Motor neuron (in vitro differentiated cells): Measurements from ENCODE around the gene ANGEL1. TPM values are rescaled to one million over a fixed set of nuclear protein-coding genes. Genes with fewer than 3 reads are reported as not detected.
A peak's percentile ranks its signal among the peaks of the same experiment; 100 is the strongest.

Experiments used
- ATAC-seq, 8 experiments: fragments of 200-7000 bp; cut with Tn5 transposase; replicated peaks in 6 of 8; 2 replicates each; pipeline ENCODE4 v1.8.0; 2021; ENCODE audit warnings: mild to moderate bottlenecking in 8 of 8, moderate library complexity in 8 of 8
- H3K27ac ChIP-seq, 2 donors: fragments of 250-450 bp; sonication (Bioruptor Pico); 2 replicates each; pipeline ENCODE4 v1.9.0; 2021; ENCODE audit warnings: antibody characterized with exemption in 2 of 2, mild to moderate bottlenecking in 2 of 2, moderate library complexity in 1 of 2
- H3K4me1 ChIP-seq, 2 donors: fragments of 250-450 bp; sonication (Bioruptor Pico); replicated peaks in 1 of 2; 2 replicates each; pipeline ENCODE4 v1.6.1; 2021; ENCODE audit warnings: antibody characterized with exemption in 2 of 2, mild to moderate bottlenecking in 2 of 2, moderate library complexity in 1 of 2
- H3K4me3 ChIP-seq, 5 donors: fragments of 250-450 bp; sonication (Bioruptor Pico); 2 replicates each; pipeline ENCODE4 v1.9.0; 2021; ENCODE audit warnings: antibody characterized with exemption in 5 of 5, mild to moderate bottlenecking in 5 of 5, moderate library complexity in 4 of 5
- WGBS, 10 experiments: fragments of 450-650 bp; shearing (Covaris generic); methylation state at CpG; one replicate each; pipeline ENCODE4 v1.0.0; 2022; 5-methylcytosine and 5-hydroxymethylcytosine counted together
- in situ Hi-C, 9 experiments: fragments of 400-800 bp; cut with MboI; loops; one replicate each; pipeline ENCODE4 v1.15.0; 2021; ENCODE audit warnings: low sequenced_read_pairs in 9 of 9, low pct_unique_long_range_greater_than_20kb in 2 of 9; ENCODE audit not compliant: unreplicated experiment in 9 of 9
- total RNA-seq, 8 experiments: library from RNA; unstranded; fragments of 300-600 nt; gene quantifications; 2 replicates each; pipeline versions ENCODE4 v1.2.3 to v1.2.4, GENCODE V29; 2022

The ANGEL1 gene, protein sequence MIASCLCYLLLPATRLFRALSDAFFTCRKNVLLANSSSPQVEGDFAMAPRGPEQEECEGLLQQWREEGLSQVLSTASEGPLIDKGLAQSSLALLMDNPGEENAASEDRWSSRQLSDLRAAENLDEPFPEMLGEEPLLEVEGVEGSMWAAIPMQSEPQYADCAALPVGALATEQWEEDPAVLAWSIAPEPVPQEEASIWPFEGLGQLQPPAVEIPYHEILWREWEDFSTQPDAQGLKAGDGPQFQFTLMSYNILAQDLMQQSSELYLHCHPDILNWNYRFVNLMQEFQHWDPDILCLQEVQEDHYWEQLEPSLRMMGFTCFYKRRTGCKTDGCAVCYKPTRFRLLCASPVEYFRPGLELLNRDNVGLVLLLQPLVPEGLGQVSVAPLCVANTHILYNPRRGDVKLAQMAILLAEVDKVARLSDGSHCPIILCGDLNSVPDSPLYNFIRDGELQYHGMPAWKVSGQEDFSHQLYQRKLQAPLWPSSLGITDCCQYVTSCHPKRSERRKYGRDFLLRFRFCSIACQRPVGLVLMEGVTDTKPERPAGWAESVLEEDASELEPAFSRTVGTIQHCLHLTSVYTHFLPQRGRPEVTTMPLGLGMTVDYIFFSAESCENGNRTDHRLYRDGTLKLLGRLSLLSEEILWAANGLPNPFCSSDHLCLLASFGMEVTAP
- total RNA-seq = 10 to 100 TPM; 10.5 to 34.6 (median 13.3) TPM

DNA sequence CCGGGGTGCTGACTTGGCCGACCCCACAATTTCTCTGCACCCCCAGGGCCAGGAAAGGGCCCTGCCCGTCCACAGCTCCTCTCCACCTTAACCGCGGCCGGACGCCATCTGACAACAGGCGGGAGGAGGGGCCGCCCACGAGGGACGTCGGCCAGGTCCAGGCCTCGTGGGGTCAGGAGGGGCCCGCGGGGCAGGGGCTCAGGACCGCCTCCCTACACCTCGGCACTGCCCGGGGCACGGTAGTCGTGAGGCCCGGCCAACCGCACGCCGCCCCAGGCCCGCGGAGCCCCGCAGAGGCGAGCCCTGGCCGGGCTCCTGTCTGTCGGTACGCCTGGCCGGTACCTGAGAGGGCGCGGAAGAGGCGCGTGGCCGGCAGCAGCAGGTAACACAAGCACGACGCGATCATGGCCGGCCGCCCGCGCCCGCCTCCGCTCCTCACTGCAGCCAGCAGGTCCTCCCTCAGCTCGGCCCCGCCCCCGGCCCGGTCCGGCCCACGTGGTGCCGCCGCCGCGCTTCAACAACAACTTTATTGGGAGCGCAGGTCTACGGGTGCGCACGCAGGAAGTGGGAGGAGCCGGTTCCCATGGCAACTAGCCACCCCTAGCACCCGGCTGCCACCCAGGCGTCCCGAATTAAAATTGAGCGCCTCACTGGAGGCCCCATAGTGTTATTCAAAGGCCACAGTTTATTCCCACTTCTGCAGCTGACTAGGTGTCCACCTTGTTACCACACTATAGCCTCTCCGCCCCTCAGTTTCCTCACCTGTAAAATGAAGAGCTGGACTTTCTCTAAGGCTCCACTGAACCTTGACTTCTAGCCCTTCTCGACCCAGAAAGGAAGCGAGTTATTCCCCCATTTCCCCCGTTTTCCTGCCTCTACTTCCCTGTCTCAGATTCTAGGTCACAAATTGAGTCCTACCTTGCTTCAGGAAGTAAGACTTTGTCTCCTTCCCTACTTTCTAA, at the start of gene ANGEL1:
Gene ANGEL1 (minus strand): TSS at position 461 of the 962 bp plus-strand sequence. CDS start 55 bp downstream, at position 406.
- H3K4me1 ChIP-seq = peaks cover 12 to 17% of the 10 kb centered on the region in 2 donors
- peak; percentile 82 to 94 (median 92) for ATAC-seq
- H3K27ac ChIP-seq = peak within 1 kb of the TSS; percentile 84 to 86
- in situ Hi-C loops = no loop called here
- H3K4me3 ChIP-seq = peak within 1 kb of the TSS; percentile 75 to 86 (median 82)
- 0 to 100% (median 68%) methylated on average over 1 to 21 of the region's 69 CpGs; no CpG with 5 or more reads in 2 of the 10 experiments for WGBS, 10 experiments

DNA sequence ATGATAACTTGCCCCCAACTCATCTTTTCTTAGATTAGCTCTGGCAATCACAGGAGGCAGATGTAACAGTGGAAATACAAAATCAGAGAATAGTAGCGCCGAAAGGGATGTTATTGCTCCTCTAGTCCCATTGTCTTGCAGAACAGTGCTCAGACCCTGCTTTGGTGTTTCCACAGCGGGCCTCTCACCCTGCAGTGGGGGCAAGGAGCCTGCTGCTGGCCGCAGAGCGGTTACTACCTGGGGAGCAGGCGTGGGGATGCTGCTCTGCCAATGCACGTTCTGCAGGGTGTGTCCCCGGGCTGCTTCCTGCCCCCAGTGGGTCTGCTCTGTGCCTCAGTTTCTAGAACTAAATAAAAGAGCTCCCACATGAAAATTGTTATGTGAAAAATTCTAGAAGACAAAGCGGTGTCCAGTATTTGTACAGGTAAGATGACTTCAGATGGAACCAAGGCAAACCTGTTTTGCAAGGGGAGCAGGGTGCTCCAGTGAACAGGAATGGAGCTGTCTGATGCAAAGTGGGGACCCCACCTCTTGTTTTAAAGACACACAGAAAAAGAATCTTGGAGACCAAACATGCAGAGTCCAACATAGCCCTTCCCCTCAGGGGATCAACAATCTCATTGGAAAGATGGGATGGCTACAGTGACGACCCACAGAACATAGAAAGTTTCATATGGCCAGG, 49.0 kb upstream of the ANGEL1 start:
- in situ Hi-C loops = loop anchor here in 1 of 9 experiments (25.0 kb wide), 1 partner anchor 451 kb away; the partner anchor contains the start of genes GSTZ1 and POMT2
- 0 to 100% (median 55%) methylated on average over 1 to 6 of the region's 10 CpGs; no CpG with 5 or more reads in 2 of the 10 experiments for WGBS, 10 experiments
- peaks cover 0 to 3% of the 10 kb centered on the region in 2 donors for H3K4me1 ChIP-seq
- no peak overlapping the region for H3K4me3 ChIP-seq
- no peak overlapping the region for H3K27ac ChIP-seq
- ATAC-seq = no peak

DNA sequence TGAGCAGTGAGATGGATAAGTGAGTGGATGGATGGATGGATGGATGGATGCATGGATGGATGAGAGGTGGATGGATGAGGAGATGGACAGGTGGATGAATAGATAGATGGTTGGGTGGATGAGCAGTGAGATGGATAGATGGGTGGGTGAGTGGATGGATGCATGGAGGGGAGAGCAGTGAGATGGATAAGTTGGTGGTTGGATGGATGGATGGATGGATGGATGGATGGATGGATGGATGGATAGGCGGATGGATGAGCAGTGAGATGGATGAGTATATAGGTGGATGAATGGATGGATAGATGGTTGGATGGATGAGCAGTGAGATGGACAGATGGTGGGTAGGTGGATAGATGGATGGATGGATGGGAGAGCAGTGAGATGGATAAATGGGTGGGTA, 44.1 kb upstream of the ANGEL1 start:
- in situ Hi-C loops = loop anchor here in 1 of 9 experiments (25.0 kb wide), 1 partner anchor 456 kb away; the partner anchor contains the start of genes GSTZ1 and POMT2
- Histone ChIP-seq H3K27ac (no peak overlapping the region), H3K4me3 (no peak overlapping the region), H3K4me1 (no peaks in the 10 kb centered on the region)
- 0 to 67% (median 25%) methylated on average over 1 of the region's 1 CpG; no CpG with 5 or more reads in 2 of the 10 experiments for WGBS, 10 experiments
- no peak for ATAC-seq

DNA sequence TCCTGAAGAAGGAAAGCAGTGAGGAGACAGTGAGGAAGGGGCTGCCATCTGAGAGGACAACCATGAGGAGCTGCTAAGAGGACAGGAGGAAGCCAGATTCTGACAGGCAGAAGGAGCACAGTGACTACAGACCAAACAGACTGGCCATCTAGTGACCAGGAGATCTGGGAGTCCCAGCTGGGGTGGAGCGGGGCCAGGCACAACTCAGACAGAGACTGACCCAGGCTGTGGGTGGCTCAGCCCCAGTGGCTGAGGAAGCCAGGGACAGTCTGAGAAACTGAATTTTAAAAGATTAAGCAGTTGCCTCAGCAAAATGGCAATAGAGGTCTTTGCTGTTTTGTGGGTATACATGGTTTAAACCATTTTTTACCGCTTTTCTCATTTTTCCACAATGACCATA, 42.4 kb upstream of the ANGEL1 start:
- H3K4me3 ChIP-seq = no peak overlapping the region
- in situ Hi-C loops = loop anchor here in 1 of 9 experiments (25.0 kb wide), 1 partner anchor 457 kb away; the partner anchor contains the start of genes GSTZ1 and POMT2
- no peak overlapping the region for H3K27ac ChIP-seq
- 80 to 100% (median 94%) methylated on average over 1 to 2 of the region's 2 CpGs; no CpG with 5 or more reads in 2 of the 10 experiments for WGBS, 10 experiments
- ATAC-seq = no peak
- no peaks in the 10 kb centered on the region for H3K4me1 ChIP-seq

DNA sequence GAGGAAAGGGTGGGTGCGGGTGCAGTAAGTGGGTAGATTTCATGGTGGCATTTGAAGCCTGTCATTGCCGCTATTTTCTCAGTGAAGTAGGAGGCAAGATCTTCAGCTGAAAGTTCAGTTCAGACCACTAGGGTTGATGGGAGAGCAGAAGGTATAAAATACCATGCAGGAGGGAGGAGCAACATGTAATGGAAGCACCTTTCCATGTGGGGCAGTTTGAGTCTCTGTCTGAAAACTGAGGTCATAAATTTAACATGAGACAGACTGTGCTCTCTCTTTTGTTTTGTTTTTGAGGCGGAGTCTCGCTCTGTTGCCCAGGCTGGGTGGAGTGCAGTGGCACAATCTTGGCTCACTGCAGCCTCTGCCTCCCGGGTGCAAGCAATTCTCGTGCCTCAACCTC, 36.2 kb upstream of the ANGEL1 start:
- Histone ChIP-seq H3K4me3 (no peak overlapping the region), H3K4me1 (no peaks in the 10 kb centered on the region), H3K27ac (no peak overlapping the region)
- peak in 3 of 8 experiments; percentile 41 to 68 (median 44) for ATAC-seq
- in situ Hi-C loops = no loop called here
- 40 to 100% (median 70%) methylated on average over 1 to 6 of the region's 6 CpGs; no CpG with 5 or more reads in 3 of the 10 experiments for WGBS, 10 experiments

DNA sequence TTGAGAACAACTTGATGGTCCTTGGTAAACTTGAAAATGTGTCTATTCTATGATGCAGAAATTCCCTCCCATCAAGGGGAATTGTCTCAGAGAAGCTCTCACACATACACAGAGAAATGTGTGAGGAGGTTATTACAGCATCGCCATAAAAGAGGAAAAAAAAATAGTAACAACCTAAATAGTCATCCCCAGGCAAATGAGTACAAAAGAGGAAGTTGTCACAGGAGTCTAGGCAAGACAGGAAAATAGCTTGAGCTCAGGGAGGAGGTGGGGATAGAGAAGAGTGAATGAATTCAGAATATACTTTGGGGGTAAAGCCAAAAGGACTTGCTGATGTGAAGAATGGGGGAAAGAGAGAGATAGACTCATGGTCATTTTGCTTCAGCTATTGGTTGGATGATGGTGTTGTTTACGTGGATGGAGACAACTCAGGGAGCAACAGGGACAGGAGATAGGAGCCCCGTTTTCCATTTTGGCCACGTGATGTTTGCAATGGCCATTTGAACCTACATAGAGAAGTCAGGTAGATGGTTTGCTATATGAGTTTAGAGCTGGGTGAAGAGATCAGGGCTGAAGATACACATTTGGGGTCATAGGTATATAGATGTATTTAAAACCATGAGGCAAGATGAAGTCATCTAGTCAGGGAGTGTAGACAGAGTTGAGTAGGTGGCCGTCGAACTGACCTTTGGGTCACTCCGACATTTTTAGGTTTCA, 33.8 kb upstream of the ANGEL1 start:
- Histone ChIP-seq H3K4me3 (no peak overlapping the region), H3K27ac (no peak overlapping the region), H3K4me1 (no peaks in the 10 kb centered on the region)
- no peak for ATAC-seq
- WGBS, 10 experiments = 0 to 96% (median 79%) methylated on average over 1 to 7 of the region's 7 CpGs
- in situ Hi-C loops = no loop called here

DNA sequence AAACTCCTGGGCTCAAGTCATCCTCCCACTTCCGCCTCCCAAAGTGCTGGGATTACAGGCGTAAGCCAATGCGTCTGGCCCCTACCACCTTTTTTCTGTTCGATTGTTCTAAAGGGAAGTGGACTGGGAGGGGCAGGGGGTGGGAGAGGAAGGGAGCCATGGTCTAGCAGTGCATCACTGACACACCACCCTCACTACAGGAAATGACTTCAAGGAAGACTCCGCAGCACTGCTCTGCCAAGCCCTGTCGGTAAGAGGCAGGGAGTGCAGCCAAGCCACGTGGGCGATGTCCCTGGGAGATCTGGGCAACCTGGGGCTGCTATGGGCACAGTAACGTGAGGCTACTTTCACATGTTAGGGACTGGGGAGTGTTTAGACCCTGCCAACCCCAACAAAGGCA, 31.5 kb upstream of the ANGEL1 start:
- Histone ChIP-seq H3K27ac (no peak overlapping the region), H3K4me1 (no peaks in the 10 kb centered on the region), H3K4me3 (no peak overlapping the region)
- in situ Hi-C loops = no loop called here
- ATAC-seq = peak in 4 of 8 experiments; percentile 52 to 92 (median 73)
- WGBS, 10 experiments = 30 to 100% (median 82%) methylated on average over 1 to 9 of the region's 9 CpGs; no CpG with 5 or more reads in 5 of the 10 experiments

DNA sequence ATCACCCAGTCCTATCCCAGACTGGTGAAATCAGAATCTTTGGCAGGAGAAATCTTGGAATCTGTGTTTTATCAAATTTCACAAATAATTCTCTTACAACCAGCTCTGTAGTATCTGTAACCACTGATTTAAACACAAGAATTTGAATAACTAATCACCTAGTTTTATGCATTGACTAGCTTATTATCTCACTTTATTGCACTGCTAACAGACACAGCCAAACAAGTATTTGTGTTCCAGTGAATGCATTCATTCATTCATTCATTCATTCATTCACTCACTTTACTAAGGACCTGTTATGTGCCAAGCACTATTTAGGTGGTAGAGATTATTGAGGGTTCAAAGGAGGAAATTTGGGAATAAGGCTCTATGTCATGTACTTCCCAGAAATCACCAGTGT, 29.7 kb upstream of the ANGEL1 start:
- H3K4me1 ChIP-seq = no peaks in the 10 kb centered on the region
- no peak for ATAC-seq
- no peak overlapping the region for H3K27ac ChIP-seq
- in situ Hi-C loops = no loop called here
- H3K4me3 ChIP-seq = no peak overlapping the region

DNA sequence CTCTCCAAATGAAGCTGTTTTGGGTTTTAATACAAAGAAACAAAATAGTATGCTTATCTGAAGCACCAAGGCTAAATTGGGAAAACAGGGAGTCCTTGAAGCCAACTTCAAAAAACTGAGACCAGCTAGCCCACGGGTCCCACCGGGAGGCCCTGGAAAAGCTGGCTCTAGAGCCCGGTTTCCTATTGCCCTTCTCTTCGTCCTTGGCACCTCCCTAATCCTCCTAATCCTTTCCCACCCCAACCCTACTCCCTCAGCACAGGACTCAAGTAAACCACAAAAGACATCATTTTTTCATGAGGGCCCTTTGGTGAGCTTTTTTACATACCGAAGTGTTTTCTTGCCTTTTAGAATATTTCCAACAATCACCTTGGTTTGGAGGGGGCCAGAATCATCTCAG, 24.8 kb upstream of the ANGEL1 start:
- Histone ChIP-seq H3K27ac (no peak overlapping the region), H3K4me1 (peaks cover 11 to 12% of the 10 kb centered on the region in 2 donors), H3K4me3 (no peak overlapping the region)
- 31 to 80% (median 44%) methylated on average over 1 to 5 of the region's 5 CpGs; no CpG with 5 or more reads in 2 of the 10 experiments for WGBS, 10 experiments
- ATAC-seq = no peak
- in situ Hi-C loops = no loop called here

DNA sequence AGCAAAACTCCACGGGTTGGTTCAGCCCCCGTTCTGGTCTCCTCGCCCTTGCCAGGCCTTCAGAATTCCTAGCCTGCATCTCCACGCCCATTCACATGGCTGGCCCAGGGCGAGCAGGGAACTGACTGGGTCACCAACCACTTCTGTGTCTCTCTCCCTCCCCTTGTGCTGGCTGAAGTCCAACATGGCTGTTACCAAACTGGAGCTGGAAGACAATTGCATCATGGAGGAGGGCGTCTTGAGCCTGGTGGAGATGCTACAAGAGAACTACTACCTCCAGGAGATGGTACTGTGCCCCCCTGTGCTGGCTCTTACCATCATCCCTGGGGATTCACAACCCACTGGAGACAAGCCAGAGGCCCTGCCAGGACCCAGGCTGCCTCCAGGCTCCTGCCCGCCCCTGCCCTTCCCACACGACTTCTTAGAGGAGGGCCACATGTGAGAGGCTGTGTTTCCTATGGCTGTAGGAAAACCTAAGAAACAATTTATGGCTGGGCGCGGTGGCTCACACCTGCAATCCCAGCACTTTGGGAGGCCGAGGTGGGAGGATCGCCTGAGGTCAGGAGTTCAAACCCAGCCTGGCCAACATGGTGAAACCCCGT, 23.4 kb upstream of the ANGEL1 start:
- no peak overlapping the region for H3K4me3 ChIP-seq
- 18 to 100% (median 91%) methylated on average over 1 to 8 of the region's 13 CpGs; no CpG with 5 or more reads in 1 of the 10 experiments for whole genome bisulfite sequencing, 10 experiments
- peak in 2 of 8 experiments; percentile 38 to 54 for ATAC-seq
- in situ Hi-C loops = no loop called here
- no peak overlapping the region for H3K27ac ChIP-seq
- peaks cover 11 to 12% of the 10 kb centered on the region in 2 donors for H3K4me1 ChIP-seq

DNA sequence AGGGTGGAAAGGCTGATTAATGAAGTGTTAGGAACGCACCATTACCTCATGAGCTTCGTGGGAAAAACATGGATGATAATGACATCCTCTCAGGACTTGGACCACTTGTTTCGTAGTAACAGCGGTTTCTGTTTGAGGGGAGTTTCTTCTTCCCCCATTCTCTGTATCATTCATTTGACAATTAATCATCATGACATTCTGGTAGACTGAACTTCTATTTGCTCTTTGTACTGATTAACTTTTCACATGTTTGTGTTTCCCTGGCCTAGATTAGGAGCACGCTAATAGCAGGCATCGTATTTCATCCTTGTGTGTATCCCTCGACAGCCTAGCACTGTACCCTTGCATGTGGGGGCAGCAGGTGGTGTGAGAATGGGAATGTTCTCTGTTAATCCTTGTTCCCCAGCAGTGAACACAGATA, 21.6 kb upstream of the ANGEL1 start:
- Histone ChIP-seq H3K4me1 (peaks cover 27% of the 10 kb centered on the region in 2 donors), H3K27ac (no peak overlapping the region), H3K4me3 (no peak overlapping the region)
- peak in 5 of 8 experiments; percentile 84 to 88 (median 85) for ATAC-seq
- WGBS, 10 experiments = 0 to 38% (median 9%) methylated on average over 1 to 7 of the region's 7 CpGs; no CpG with 5 or more reads in 1 of the 10 experiments
- in situ Hi-C loops = no loop called here
